K562 (cell line): ENCODE results near the gene IDH2. TPM values are rescaled to one million over a fixed set of nuclear protein-coding genes. Genes with fewer than 3 reads are reported as not detected.

Experiments
- BCLAF1 ChIP-seq, 2 experiments: fragments of 450-650 bp in 1 of 2; IDR thresholded peaks; 2 replicates each; pipeline ENCODE4 v1.6.1; 2011 to 2017; ENCODE audit warnings: low read depth in 2 of 2, antibody characterized with exemption in 1 of 2, borderline replicate concordance in 1 of 2, low read length in 1 of 2, mild to moderate bottlenecking in 1 of 2, mixed read lengths in 1 of 2; ENCODE audit not compliant: control insufficient read depth in 1 of 2
- EGR1 ChIP-seq: fragments of 450-650 bp; conservative IDR thresholded peaks from 2 replicates; pipeline ENCODE4 v1.6.1; 2017; ENCODE audit warnings: mild to moderate bottlenecking
- EHMT2 ChIP-seq: fragments of 450-650 bp; IDR thresholded peaks from 2 replicates; pipeline ENCODE4 v1.6.1; 2018; ENCODE audit warnings: antibody characterized with exemption
- FOS ChIP-seq: IDR thresholded peaks from 3 replicates; pipeline ENCODE4 v1.6.1; 2011; ENCODE audit not compliant: insufficient read length; ENCODE audit errors: extremely low read depth
- FOXO4 ChIP-seq: fragments of 450-650 bp; formaldehyde crosslinking; IDR thresholded peaks from 2 replicates; pipeline ENCODE4 v1.4.0; 2020; ENCODE audit warnings: mild to moderate bottlenecking, moderate library complexity
- GTF3C2 ChIP-seq: IDR thresholded peaks from 3 replicates; pipeline ENCODE4 v1.6.1; 2011; ENCODE audit warnings: borderline replicate concordance, mild to moderate bottlenecking, moderate library complexity; ENCODE audit not compliant: insufficient read length; ENCODE audit errors: extremely low read depth
- HOXB6 ChIP-seq: fragments of 250-450 bp; sonication (Bioruptor Pico); IDR thresholded peaks from 2 replicates; pipeline ENCODE4 v1.5.1; 2022; ENCODE audit warnings: mild to moderate bottlenecking, borderline replicate concordance
- HSF4 ChIP-seq: fragments of 250-450 bp; sonication (Bioruptor Pico); IDR thresholded peaks from 2 replicates; pipeline ENCODE4 v2.1.2; 2022; ENCODE audit warnings: mild to moderate bottlenecking, moderate library complexity, borderline replicate concordance
- KLF6 ChIP-seq: fragments of 250-450 bp; sonication (Bioruptor Pico); IDR thresholded peaks from 2 replicates; pipeline ENCODE4 v1.4.0; 2020; ENCODE audit warnings: mild to moderate bottlenecking, moderate library complexity, borderline replicate concordance
- NCOA1 ChIP-seq: fragments of 450-650 bp; IDR thresholded peaks from 2 replicates; pipeline ENCODE4 v1.6.1; 2016; ENCODE audit warnings: low read depth
- PTRF ChIP-seq: fragments of 450-650 bp; IDR thresholded peaks from 2 replicates; pipeline ENCODE4 v1.6.1; 2016; ENCODE audit warnings: mild to moderate bottlenecking, missing genetic modification characterization, missing compliant biosample characterization
- STAT5A ChIP-seq: IDR thresholded peaks from 2 replicates; pipeline ENCODE4 v1.6.1; 2012; ENCODE audit warnings: low read length, inconsistent platforms, borderline replicate concordance
- ZBTB7A ChIP-seq: IDR thresholded peaks from 2 replicates; pipeline ENCODE4 v1.6.1; 2011; ENCODE audit warnings: low read depth, mild to moderate bottlenecking, low read length, moderate library complexity, borderline replicate concordance; ENCODE audit not compliant: control insufficient read depth
- ZNF175 ChIP-seq: fragments of 200-800 bp; sonication (Bioruptor generic); IDR thresholded peaks from 2 replicates; pipeline ENCODE4 v1.6.1; 2016; ENCODE audit warnings: low read depth, mild to moderate bottlenecking, missing genetic modification characterization, missing compliant biosample characterization
- ZNF316 ChIP-seq: fragments of 450-650 bp; IDR thresholded peaks from 2 replicates; pipeline ENCODE4 v1.6.1; 2016
- polyA plus RNA-seq, 8 experiments: library from polyadenylated mRNA; depleted of rRNA in 4 of 8; stranded (reverse) in 5 of 8; unstranded in 3 of 8; fragments of >200 nt; fragmentation: Nextera tagmentation in 2 of 8; fragmentation: Illumina TruSeq in 1 of 8; extraction: Ambion mirVana in 2 of 8; extraction: Trizol in 1 of 8; gene quantifications; 2 replicates each; pipeline versions ENCODE4 v1.2.1 to v1.2.3, GENCODE V29; 2011 to 2014; ENCODE audit warnings: inconsistent platforms in 1 of 8, missing spikeins in 1 of 8
- total RNA-seq, 7 experiments: library from RNA; depleted of rRNA in 6 of 7; stranded (reverse); fragments of >200 nt in 6 of 7; fragmentation: Illumina TruSeq in 2 of 7; extraction: Trizol in 2 of 7; gene quantifications; 2 replicates each; pipeline versions ENCODE4 v1.2.1 to v1.2.3, GENCODE V29; 2011 to 2021; ENCODE audit warnings: low replicate concordance in 1 of 7
- TF ChIP-seq, protein P1 (sequence below): fragments of 250-450 bp; sonication (Bioruptor Pico); IDR thresholded peaks from 2 replicates; pipeline ENCODE4 v1.4.0; 2020; ENCODE audit warnings: mild to moderate bottlenecking
- TF ChIP-seq, protein P2 (sequence below), 2 experiments: fragments of 450-650 bp in 1 of 2; sonication (generic) in 1 of 2; formaldehyde crosslinking in 1 of 2; IDR thresholded peaks in 1 of 2; conservative IDR thresholded peaks in 1 of 2; 2 replicates each; pipeline versions ENCODE4 v1.6.1 to v1.8.1; 2016 to 2023; ENCODE audit warnings: mild to moderate bottlenecking in 2 of 2, moderate library complexity in 2 of 2, inconsistent platforms in 1 of 2, missing genetic modification reagents in 1 of 2

IDH2 gene
- total and polyA plus RNA-seq, 9 of the 15 experiments (the other 6 are each of a cell fraction or from before 2014, with no cell fraction given) = 0.70 to 99.9 (median 59.2) TPM

GRCh38 chr15:90143166-90143655 is 40.9 kb upstream of the IDH2 start (continued):
- TF ChIP-seq BCLAF1 (IDR thresholded peaks at IDR 0.05; ENCODE audit: borderline replicate concordance in 1 of 2, control insufficient read depth in 1 of 2, low read depth in 2 of 2, low read length in 1 of 2) = peak in 1 of 2 experiments; percentile 89; a peak in 2 of 4 replicates
- peak; percentile 60; the same call in 1 of the 2 replicates for TF ChIP-seq NCOA1
- TF ChIP-seq EGR1 = peak; percentile 90
- TF ChIP-seq, protein P1, sequence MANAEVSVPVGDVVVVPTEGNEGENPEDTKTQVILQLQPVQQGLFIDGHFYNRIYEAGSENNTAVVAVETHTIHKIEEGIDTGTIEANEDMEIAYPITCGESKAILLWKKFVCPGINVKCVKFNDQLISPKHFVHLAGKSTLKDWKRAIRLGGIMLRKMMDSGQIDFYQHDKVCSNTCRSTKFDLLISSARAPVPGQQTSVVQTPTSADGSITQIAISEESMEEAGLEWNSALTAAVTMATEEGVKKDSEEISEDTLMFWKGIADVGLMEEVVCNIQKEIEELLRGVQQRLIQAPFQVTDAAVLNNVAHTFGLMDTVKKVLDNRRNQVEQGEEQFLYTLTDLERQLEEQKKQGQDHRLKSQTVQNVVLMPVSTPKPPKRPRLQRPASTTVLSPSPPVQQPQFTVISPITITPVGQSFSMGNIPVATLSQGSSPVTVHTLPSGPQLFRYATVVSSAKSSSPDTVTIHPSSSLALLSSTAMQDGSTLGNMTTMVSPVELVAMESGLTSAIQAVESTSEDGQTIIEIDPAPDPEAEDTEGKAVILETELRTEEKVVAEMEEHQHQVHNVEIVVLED (CRISPR knock-in tag) = no peak
- TF ChIP-seq EHMT2 = no peak
- no peak for TF ChIP-seq PTRF (tag)
- no peak for TF ChIP-seq ZNF316
- no peak for TF ChIP-seq KLF6 (CRISPR knock-in tag)
- TF ChIP-seq GTF3C2 = no peak
- TF ChIP-seq, protein P2, sequence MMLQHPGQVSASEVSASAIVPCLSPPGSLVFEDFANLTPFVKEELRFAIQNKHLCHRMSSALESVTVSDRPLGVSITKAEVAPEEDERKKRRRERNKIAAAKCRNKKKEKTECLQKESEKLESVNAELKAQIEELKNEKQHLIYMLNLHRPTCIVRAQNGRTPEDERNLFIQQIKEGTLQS (IDR thresholded peaks at IDR 0.05) = no peak
- TF ChIP-seq, protein P2 (CRISPR knock-in tag; conservative IDR thresholded peaks at IDR 0.05) = peak; percentile 17; the same call in 1 of the 2 replicates
- no peak for TF ChIP-seq HOXB6 (CRISPR knock-in tag)
- TF ChIP-seq STAT5A = peak; percentile 88
- TF ChIP-seq ZNF175 (CRISPR knock-in tag) = 0 out of 2 replicates have a peak, but pooled peaks have one; percentile 37
- no peak for TF ChIP-seq HSF4 (CRISPR knock-in tag)
- peak; percentile 99 for TF ChIP-seq ZBTB7A
- TF ChIP-seq FOXO4 (CRISPR knock-in tag) = no peak
- no peak for TF ChIP-seq FOS
